CD4-positive, alpha-beta T cell treated with Interleukin-4 for 4 hours (primary cell): Measurements from ENCODE around the gene EPB41.
"Not testable (repeated sequence)": the region's sequence is repeated elsewhere in the genome, so short reads cannot be mapped to it uniquely, and the experiment has no call there.

ENCODE experiments used
- DNase-seq: peaks from one replicate; pipeline ENCODE4 v3.0.0-alpha.2; 2020

EPB41 gene

GRCh38 chr1:29055160-29055559 is 140.8 kb downstream of the EPB41 start:
- DNase-seq, result no peak

GRCh38 chr1:29056256-29056655 is 141.9 kb downstream of the EPB41 start:
- DNase-seq, result no peak

GRCh38 chr1:29057700-29058099 is 143.3 kb downstream of the EPB41 start:
- DNase-seq, result no peak

GRCh38 chr1:29062157-29062942 is 148.0 kb downstream of the EPB41 start:
- no peak for DNase-seq

GRCh38 chr1:29064064-29064463 is 149.7 kb downstream of the EPB41 start:
- no peak for DNase-seq

GRCh38 chr1:29077155-29077554 is 162.8 kb downstream of the EPB41 start:
- DNase-seq, result no peak

GRCh38 chr1:29079916-29080629 is 165.7 kb downstream of the EPB41 start:
- not testable (repeated sequence) for DNase-seq

GRCh38 chr1:29081201-29081600 is 166.8 kb downstream of the EPB41 start:
- DNase-seq, result no peak

- DNase-seq, result no peak
Measured at GRCh38 chr1:29082519-29082918, 168.2 kb downstream of the EPB41 start.

- no peak for DNase-seq
Measured at GRCh38 chr1:29083317-29084195, 169.2 kb downstream of the EPB41 start.

GRCh38 chr1:29084196-29084521 is 169.8 kb downstream of the EPB41 start:
- no peak for DNase-seq

- DNase-seq, result no peak
Measured at GRCh38 chr1:29090937-29091618, 176.7 kb downstream of the EPB41 start.

- DNase-seq, result not testable (repeated sequence)
Measured at GRCh38 chr1:29092704-29093103, 178.3 kb downstream of the EPB41 start.

GRCh38 chr1:29094433-29094832 is 180.1 kb downstream of the EPB41 start:
- no peak for DNase-seq

GRCh38 chr1:29094954-29095353 is 180.6 kb downstream of the EPB41 start:
- no peak for DNase-seq

GRCh38 chr1:29096231-29096886 is 182.0 kb downstream of the EPB41 start:
- DNase-seq, result no peak

- no peak for DNase-seq
Measured at GRCh38 chr1:29099286-29099685, 184.9 kb downstream of the EPB41 start.

GRCh38 chr1:29100487-29100886 is 186.1 kb downstream of the EPB41 start:
- DNase-seq, result no peak

- DNase-seq, result no peak
Measured at GRCh38 chr1:29105822-29106221, 191.5 kb downstream of the EPB41 start.

- not testable (repeated sequence) for DNase-seq
Measured at GRCh38 chr1:29108041-29108440, 193.7 kb downstream of the EPB41 start.

- no peak for DNase-seq
Measured at GRCh38 chr1:29112705-29113412, 198.5 kb downstream of the EPB41 start.
